Stimulated activated CD4-positive, alpha-beta T cell treated with anti-CD3 and anti-CD28 coated beads, TNF-alpha, amount 100 ng/mL, for 24 hours (primary cell): ENCODE results near the gene FBXL17.

Experiments
- DNase-seq, 3 experiments: peaks; one replicate each; pipeline ENCODE4 v3.0.0-alpha.2; 2020; ENCODE audit warnings: low read depth in 3 of 3

FBXL17 gene

GRCh38 chr5:107815109-107815508 lies 566.8 kb downstream of the FBXL17 start:
- DNase-seq, result no peak

GRCh38 chr5:107814183-107814827 lies 567.6 kb downstream of the FBXL17 start:
- DNase-seq, result no peak

- no peak for DNase-seq
Observed at GRCh38 chr5:107813559-107813958, 568.3 kb downstream of the FBXL17 start.

GRCh38 chr5:107812570-107813141 lies 569.2 kb downstream of the FBXL17 start:
- no peak for DNase-seq

GRCh38 chr5:107809201-107810034 lies 572.5 kb downstream of the FBXL17 start:
- no peak for DNase-seq
